HG02571 (cell line): Measurements from ENCODE around the gene DCLK2.

ENCODE experiments used
- ATAC-seq: cut with Tn5 transposase; IDR thresholded peaks from one replicate; pipeline ENCODE4 v1.9.1; 2021; ENCODE audit warnings: mild to moderate bottlenecking, moderate library complexity; ENCODE audit not compliant: unreplicated experiment

The DCLK2 gene

DNA sequence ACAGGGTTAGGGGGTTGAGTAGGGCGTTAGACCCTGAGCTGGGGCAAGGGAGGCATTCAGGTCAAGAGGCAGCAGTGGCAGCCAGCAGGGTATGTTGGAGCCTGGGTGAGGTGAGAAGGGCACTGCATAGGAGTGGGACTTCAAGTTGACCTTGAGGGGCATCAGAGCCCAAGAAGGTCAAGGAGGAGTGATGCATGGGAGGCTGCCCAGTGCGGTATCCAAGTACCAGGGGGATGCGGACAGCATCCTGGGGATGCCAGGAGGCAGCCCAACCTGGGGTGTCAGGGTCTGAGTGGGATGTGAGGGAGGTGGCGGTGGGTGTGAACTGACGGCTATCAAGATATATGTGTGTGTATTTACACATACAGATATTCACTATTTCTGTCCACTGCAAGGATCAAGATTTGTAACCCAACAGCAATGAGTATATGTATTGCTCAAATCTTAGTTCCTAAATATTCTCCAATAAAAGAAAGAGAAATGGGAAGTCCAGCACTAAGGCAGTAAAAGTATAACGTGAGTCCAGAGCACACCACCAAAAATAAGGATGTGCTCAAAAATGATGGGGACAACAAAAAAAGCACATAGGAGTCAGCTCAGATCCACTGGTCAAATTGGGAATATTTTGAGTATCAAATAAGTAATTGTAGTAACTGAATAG lies 9.8 kb upstream of the DCLK2 start:
- ATAC-seq = no peak

DNA sequence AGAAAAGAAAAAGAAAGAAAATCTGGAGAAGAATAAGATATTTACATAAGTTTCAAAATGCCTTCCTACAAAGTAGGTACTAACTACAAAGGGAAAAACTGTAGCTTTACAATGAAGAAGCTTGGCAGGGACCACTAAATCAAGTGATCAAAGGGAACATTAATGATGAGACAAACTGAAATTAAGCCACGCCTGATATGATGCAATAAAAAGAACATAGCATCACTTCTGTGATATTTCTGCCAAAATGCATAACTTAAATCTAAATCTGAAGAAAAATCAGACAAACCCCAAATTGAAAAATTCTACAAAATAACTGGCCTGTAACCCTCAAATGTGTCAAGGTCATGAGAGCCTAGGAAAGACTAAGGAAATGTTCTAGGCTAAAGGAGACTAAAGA lies 8.9 kb upstream of the DCLK2 start:
- ATAC-seq = no peak

DNA sequence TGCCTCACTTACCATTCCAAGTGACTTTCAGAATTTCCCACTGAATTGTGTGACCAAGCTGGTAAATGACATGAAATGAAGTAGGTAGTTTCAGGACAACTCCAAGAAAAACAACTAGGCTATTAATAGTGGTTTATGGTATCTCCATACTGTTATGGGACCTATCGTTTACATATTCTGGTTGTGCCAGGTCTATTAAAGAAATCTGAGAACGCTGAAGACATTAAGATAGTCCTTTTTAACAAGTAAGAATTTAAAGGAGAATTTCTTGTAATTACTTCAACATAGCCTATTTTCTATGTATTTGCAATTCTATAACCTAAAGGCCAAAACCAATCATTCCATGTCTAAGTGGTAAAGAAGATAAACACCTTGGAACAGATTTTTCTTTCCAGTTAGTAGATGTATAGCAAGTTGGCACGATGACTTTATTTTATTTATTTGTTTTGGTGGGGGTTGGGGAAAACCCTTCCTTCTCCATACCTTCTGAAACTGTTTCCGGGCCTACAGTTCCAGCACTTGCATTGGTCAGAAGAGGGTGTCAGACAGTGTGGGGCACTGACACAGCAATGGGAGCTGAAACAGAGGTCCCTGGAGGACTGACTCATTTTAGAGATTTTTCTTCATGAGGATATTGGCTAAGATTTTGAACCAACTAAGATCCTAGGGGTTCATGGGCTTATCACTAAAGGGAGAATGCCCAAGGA lies 7.6 kb upstream of the DCLK2 start:
- ATAC-seq = no peak

DNA sequence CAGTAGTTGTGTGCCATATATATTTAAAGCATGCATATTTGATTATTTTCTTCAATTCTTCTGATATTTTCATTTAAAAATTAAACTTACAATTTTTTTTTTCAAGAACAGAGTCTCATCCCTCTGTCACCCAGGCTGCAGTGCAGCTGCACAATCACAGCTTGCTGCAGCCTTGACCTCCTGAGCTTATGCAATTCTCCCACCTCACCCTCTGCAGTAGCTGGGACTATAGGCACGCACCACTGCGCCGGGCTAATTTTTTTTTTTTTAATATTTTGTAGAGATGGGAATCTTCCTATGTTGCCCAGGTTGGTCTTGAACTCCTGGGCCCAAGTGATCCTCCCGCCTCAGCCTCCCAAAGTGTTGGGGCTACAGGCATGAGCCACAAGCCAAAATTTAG lies 5.8 kb upstream of the DCLK2 start:
- no peak for ATAC-seq

DNA sequence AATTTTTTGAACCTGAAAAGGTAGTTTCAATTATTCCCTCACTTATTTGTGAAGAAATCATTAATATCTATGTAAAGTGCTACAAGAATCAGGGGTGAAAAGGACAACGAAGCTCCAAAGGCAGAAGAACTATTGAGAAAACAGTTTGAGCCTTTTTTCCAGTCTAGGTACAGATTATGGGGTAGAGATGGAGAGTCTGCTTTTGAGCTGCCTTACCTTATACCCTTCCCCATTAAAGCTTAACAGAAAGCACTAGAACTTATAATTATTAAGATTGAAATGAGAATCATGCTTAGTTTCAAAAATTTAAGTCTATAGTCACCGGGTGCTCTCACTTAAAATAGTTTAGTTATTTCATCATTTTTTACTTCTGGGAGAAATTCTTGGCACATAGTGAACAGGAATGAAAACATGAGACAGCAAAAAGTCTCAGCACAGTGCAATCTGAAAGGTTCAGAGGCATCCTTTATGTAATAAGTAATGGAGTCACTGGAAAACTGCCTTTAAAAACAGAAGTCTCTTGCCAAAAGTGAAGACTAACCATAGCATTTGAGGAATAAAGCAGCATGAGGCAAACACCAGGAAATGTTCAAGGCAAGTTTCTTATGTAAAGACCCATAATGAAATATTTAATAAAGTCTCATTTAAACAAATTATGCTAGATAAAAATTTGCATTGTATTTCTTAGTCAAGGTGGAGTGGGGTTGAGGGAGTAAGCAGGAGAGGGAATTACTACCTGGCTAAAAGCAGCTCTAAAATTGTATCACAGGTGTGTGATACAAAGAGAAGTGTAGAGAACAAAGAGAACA lies 5.1 kb upstream of the DCLK2 start:
- ATAC-seq = no peak

DNA sequence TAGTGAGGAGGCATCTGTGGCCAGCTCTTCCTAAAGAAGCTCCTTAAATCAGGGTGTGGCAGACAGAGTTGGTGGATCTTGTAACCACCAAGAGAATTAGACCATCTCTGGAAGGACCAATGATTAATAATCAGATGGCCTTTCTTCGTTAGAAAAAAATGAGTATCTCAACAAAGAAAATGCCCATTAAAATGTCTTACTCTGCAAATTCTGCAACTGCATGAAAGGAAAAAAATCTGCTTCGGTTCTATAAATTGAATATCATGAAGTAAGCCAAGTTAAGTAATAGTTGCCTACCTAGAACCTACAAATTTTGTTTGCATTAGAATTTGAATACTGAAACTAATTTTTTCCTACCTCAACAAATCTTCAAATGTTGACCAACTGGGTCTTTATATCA lies 4.2 kb upstream of the DCLK2 start:
- no peak for ATAC-seq

DNA sequence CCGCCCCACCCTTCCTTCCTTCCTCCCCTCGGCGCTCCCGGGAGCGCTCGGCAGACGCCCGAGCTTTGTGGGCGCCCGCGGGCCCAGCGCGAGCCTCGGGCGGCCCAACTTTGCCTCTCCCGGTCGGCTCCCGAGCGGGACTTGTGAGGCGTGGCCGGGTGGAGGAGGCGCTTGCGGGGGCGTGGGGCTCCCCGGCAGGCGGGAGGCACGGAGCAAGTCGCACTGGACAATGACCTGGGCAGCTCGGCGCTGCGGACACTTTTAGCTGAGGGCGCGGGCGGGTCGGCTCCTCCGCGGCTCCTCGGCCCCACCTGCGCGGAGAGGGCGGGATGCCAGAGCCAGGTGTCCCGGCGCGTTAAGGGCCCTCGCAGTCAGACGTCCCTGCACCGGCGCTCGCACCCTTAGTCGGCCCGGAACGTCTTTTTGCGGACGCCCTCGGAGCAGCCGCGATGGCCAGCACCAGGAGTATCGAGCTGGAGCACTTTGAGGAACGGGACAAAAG lies 385 bp downstream of the DCLK2 start:
- ATAC-seq = no peak

DNA sequence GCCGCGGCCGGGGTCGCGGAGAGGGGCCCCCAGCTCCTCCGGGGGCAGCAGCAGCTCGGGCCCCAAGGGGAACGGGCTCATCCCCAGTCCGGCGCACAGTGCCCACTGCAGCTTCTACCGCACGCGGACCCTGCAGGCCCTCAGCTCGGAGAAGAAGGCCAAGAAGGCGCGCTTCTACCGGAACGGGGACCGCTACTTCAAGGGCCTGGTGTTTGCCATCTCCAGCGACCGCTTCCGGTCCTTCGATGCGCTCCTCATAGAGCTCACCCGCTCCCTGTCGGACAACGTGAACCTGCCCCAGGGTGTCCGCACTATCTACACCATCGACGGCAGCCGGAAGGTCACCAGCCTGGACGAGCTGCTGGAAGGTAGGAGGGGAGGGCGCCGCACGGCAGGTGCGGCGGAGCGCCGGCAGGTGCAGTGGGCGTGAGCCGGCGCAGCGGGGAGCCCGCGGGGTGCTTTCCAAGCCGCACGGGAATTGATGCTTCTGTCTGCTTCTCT lies 886 bp downstream of the DCLK2 start:
- no peak for ATAC-seq

DNA sequence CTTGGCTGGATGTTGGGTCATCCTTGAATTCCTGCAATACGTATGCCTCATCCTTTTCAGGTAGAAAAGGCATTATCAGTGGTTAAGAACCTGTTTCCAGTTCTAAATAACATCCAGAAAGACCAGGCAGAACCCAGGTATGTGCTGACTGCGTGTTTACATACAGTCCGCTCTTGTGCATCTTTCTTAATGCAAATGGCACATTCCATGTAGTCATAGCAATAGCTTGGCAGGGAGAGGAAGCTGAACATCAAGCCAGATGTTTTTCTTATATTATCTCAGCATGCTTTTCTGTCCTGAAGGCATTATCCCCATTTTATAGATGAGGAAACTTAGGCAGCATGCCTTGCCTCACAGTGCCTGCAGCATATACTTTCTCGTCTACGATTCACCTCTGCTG lies 2.1 kb downstream of the DCLK2 start:
- ATAC-seq = no peak

DNA sequence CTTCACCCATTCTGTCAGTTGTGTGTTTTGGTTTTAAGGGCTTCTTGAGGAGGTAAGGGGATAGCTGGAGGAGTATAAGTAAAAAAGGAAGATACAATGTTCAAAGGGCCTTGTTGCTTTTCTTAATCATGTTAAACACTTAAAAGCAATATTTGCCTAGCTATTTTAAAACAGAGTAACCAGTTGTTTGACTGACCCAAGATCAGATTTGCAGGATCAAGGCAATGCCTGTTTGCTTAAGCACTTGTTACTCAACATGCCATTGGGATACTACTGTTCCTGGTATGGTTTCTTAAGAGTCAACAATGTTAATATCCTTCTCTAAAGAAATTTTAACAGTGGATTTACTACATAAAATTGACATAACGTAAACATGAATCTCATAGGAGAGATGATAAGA lies 2.6 kb downstream of the DCLK2 start:
- ATAC-seq = no peak

DNA sequence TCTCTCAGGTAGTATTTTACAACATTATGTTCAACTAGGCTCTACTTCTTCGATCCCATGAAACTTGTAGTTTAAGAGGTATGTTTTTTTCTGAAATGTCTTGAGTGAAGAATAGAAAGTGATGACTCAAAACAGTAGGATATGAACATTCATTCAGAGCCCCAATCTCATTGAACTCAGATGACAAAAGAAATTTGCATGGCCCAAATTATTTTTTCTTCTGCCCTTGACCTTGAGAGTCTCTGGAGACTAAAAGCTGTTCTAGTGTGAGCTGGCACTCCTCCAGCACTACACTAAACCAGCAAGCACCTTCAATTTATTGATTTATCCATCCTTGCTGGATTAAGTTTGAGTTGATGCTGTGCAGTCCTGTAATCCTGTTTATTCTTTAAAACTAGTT lies 4.0 kb downstream of the DCLK2 start:
- no peak for ATAC-seq

DNA sequence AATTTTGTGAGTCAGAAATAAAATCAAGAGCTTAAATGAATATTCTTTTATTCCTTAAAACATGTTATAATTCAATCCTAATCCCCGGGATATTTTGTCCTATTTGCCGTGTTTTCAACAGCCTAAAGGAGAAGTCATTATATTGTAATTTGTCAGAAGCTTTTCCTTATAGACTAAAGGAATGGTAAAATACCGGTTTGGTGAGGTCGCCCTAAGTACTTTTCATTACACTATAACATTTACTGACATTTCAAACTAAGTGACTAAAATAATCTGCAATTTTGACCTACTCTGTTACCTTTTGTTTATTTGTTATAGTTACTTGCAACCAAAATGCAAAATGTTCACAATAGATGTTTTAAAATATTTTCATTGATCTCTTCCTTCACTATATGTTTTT lies 8.8 kb downstream of the DCLK2 start:
- no peak for ATAC-seq

DNA sequence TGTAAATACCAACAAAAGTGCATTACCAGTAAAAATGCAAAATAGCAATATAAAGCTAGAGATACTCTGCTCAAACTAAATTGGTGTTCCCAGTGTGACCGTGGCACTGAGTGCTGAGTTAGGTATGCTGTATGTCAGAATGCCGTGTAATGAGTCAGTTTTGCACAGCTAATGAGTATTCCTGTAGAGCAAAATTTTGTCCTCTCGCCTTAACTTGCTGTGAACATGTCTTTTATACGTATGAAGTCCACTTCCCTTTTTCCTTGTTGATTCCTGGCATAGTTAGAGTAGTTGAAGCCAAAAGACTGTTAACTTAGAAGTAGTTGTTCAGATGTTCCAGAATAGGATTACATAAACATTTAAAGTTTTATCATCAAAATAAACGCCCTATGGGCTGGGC lies 11.5 kb downstream of the DCLK2 start:
- ATAC-seq = no peak

DNA sequence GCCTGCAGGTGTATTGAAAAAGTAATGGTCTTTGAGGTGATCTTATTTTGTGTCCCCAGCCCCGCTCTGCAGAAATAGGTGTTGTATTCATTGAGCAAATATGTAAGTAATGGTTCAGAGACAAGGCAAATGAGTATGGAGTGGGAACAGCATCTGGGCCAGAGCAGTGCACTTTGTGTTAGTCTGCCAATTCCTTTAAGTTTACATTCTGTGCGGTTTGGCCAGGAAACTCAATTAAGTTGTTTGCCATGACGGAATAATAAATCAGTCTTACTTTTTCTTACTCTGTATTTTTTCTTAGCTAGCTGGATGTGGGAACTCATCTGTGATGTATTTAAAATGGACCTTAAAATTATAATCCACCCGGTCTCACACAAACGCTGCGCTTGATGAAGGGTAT lies 12.6 kb downstream of the DCLK2 start:
- ATAC-seq = no peak

DNA sequence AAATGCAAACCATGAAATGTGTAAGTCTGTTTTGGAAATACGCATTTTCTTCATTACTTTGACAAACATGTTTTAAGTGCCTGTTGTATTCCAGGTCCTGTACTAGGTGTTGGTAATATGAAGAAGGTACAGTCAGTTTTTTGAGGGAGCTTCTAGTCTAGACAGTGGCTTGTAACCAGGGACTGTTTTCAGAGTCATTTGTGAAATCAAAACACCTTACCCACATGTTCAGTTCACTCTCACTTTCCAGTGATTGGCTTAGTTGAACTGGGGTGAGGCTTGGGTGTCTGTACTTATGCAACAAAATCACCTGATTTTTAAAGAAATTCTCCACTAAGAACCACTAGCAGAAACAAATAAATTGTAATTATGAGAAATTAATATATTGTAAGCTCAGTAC lies 16.4 kb downstream of the DCLK2 start:
- ATAC-seq = no peak

DNA sequence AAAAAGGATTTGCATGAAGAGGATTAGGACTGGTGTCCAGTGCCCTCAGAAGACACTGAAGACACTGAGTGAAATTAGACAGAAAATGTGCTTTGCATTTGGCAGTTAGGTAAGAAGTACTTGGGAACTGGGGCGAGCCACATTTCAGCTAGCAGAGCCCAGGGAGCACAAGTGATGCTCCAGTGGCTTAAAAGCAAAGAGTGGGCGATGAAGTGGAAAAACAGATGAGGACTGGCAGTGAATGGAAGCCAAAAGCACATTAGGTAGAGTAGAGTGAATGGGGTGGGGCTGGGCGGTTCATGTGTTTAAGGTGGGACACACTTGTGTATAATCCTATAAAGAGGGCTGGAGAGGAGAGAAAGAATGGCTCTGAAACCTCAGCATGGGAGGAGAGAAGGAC lies 18.4 kb downstream of the DCLK2 start:
- ATAC-seq = no peak

DNA sequence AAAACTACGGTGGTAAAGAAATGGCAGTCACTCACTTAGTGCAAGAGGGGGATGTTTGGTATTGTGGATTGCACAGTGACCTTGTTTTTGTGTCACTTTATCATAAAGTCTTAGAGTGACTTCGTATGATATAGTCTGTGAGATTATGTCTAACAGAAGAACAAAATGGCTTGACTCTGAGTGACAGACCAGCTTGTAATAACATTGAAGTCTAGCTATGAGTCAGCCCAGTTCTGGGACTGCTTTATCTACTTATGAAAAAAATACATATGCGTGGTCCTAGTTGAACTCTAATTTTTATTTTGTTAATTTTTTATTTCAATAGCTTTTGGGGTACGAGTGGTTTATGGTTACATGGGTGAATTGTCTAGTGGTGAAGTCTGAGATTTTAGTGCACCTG lies 20.0 kb downstream of the DCLK2 start:
- no peak for ATAC-seq

DNA sequence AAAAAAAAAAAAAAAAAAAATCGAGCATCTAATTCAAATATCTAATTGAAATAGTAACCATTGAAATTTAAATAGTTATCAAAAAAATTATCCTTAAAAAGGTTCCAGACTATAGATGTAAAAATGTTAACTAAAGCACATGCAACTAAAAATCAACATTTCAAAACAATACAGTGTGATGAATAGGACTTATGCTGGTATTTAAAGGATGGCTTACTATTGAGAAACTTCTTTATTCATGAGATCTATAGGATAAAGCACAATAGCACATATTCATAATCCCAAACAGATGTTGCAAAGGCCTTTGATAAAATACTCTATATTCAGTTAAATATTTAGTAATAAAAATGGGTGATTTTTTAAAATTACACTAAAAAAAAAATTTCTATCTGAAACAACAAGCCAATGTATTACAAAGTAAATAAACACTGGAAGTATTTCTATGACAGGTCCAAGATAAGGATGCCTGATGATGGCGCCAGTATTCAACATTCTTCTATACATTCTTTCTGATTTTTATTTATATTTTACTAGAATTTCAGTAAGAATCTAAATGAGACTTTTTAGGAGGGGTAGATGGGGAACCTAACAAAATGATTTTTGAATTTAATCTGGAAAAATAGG lies 26.3 kb downstream of the DCLK2 start:
- ATAC-seq = no peak

DNA sequence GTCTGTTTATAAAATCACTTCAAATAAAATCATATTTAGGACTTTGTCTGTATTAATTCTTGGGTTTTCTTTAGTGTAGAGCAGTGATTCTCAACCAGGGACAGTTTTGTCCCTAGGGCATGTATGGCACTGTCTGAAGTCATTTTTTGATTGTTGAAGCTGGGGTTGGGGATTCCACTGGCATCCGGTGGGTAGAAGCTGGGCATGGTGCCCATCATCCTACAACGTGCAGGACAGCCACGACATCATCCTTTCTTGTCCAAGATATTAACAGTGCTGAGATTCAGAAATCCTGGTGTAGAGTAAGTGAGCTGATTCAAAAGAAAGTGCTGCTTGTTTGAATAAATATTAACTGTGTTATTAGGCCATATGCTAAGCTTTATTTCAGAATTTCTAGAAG lies 28.6 kb downstream of the DCLK2 start:
- ATAC-seq = no peak

DNA sequence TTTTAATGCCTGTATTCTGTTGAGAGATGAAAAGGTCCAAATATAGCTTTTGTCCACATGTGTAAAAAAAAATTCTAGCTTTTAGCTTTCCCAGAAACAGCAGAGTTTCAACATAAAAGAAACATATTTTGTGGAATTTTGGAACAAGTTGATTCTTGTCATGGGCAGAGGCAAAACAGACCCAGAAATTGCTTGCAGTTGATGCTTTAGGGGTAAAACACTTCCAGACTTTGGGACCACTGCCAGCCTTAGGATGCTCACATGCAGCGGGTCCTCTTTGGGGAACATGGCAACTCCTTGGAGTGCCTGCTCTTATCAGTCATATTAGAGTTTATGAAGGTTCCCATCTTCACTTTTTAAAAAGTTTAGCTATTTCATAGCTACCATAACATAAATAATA lies 30.4 kb downstream of the DCLK2 start:
- no peak for ATAC-seq

DNA sequence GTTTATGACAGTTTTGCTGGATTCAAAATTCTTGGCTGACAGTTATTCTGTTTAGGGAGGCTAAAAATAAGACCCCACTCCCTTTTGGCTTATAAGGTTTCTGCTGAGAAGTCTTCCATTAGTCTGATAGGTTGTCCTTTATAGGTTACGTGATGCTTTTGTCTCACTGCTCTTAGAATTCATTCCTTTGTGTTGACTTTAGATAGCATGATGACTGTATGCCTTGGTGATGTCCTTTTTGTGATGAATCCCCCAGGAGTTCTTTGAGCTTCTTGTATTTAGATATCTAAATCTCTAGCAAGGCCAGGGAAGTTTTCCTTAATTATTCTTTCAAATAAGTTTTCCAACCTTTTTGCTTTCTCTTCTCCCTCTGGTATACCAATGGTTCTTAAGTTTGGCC lies 36.4 kb downstream of the DCLK2 start:
- ATAC-seq = no peak
